Measurements from ENCODE around the gene CNNM4. TPM values are rescaled to one million over a fixed set of nuclear protein-coding genes. Genes with fewer than 3 reads are reported as not detected.
A peak's percentile ranks its signal among the peaks of the same experiment; 100 is the strongest.

CNNM4 gene
- total RNA-seq, 1 donor, result 5.1 TPM

- peaks cover 11% of the 10 kb centered on the region for H4K20me1 ChIP-seq (ENCODE audit: insufficient read depth, low read length)
- H3K4me2 ChIP-seq (ENCODE audit: insufficient read depth, low read length), result no peak overlapping the region
- H3K27me3 ChIP-seq (ENCODE audit: insufficient read depth, low read length), result no peaks in the 10 kb centered on the region
- no peak overlapping the region for H3K27ac ChIP-seq (ENCODE audit: low read depth, low read length)
- H3K9me3 ChIP-seq (ENCODE audit: low read depth, low read length), result no peaks in the 10 kb centered on the region
- no peaks in the 10 kb centered on the region for H3K79me2 ChIP-seq (ENCODE audit: insufficient read depth, low read length)
- H3K4me1 ChIP-seq (ENCODE audit: insufficient read depth, low read length), result peaks cover 26% of the 10 kb centered on the region
- no peak overlapping the region for H3K4me3 ChIP-seq (ENCODE audit: insufficient read depth, low read length)
- no peaks in the 10 kb centered on the region for H3K36me3 ChIP-seq (ENCODE audit: insufficient read depth, low read length)
- no peak overlapping the region for H2AFZ ChIP-seq (ENCODE audit: low read length)
- DNase-seq (ENCODE audit: insufficient read length, low spot score, missing footprints), result no peak
- TF ChIP-seq CTCF (IDR thresholded peaks at IDR 0.05; ENCODE audit: extremely low read depth, low read depth, low read length), result no peak
Measured at GRCh38 chr2:96787411-96787810, 26.7 kb downstream of the CNNM4 start.

DNA sequence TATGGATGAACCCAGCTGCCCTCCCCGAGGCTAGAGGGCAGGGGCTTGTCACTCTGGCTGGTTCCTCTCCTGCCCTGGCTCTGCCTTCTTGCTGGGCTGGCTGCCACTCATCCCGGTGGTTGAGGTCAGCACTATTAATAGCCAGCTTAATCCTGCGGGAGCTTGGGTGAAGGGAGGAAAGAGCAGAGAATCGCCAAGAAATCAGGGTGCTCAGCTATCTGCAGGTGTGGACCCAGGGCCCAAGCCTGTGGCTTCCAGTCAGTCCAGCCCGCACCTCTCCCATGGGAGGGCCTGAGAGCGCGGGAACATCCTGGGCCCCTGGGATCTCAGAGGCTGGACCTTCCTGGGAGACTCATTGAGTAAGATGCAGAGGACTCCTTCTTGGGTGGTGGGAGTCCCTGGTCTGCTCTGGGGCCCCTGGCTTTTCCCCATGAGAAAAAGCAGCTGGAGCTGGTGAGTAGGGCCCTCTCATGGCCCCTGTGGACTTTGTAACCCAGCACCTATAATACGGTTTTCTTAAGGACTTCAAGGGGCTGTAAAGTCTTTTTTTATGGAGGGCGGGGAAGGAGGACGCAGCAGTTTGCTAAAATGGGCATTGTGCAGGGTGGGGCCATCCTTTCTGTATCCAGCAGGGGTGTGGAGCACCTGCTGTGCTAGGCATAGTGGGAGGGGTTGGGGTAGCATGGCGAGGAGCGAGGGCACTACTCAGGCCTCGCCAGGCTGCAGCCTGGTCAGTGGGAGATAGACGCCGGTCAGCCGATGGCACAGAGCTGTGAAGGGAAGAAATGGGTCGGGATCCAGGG is 27.9 kb downstream of the CNNM4 start:
- Histone ChIP-seq H3K4me1 (ENCODE audit: insufficient read depth, low read length) (peaks cover 26% of the 10 kb centered on the region), H3K4me3 (ENCODE audit: insufficient read depth, low read length) (no peak overlapping the region), H3K79me2 (ENCODE audit: insufficient read depth, low read length) (no peaks in the 10 kb centered on the region), H3K27me3 (ENCODE audit: insufficient read depth, low read length) (no peaks in the 10 kb centered on the region), H3K36me3 (ENCODE audit: insufficient read depth, low read length) (no peaks in the 10 kb centered on the region), H3K4me2 (ENCODE audit: insufficient read depth, low read length) (peak overlapping the region; percentile 3), H4K20me1 (ENCODE audit: insufficient read depth, low read length) (peaks cover 11% of the 10 kb centered on the region), H2AFZ (ENCODE audit: low read length) (no peak overlapping the region), H3K9me3 (ENCODE audit: low read depth, low read length) (no peaks in the 10 kb centered on the region), H3K27ac (ENCODE audit: low read depth, low read length) (no peak overlapping the region)
- no peak for TF ChIP-seq CTCF (IDR thresholded peaks at IDR 0.05; ENCODE audit: extremely low read depth, low read depth, low read length)
- no peak for DNase-seq (ENCODE audit: insufficient read length, low spot score, missing footprints)

- Histone ChIP-seq H3K27me3 (ENCODE audit: insufficient read depth, low read length) (no peaks in the 10 kb centered on the region), H3K4me2 (ENCODE audit: insufficient read depth, low read length) (no peak overlapping the region), H3K4me1 (ENCODE audit: insufficient read depth, low read length) (peaks cover 26% of the 10 kb centered on the region), H3K36me3 (ENCODE audit: insufficient read depth, low read length) (no peaks in the 10 kb centered on the region), H3K9me3 (ENCODE audit: low read depth, low read length) (no peaks in the 10 kb centered on the region), H3K79me2 (ENCODE audit: insufficient read depth, low read length) (no peaks in the 10 kb centered on the region), H2AFZ (ENCODE audit: low read length) (no peak overlapping the region), H3K4me3 (ENCODE audit: insufficient read depth, low read length) (no peak overlapping the region), H4K20me1 (ENCODE audit: insufficient read depth, low read length) (peaks cover 11% of the 10 kb centered on the region), H3K27ac (ENCODE audit: low read depth, low read length) (no peak overlapping the region)
- TF ChIP-seq CTCF (IDR thresholded peaks at IDR 0.05; ENCODE audit: extremely low read depth, low read depth, low read length), result no peak
- DNase-seq (ENCODE audit: insufficient read length, low spot score, missing footprints), result no peak
Measured at GRCh38 chr2:96789245-96789617, 28.5 kb downstream of the CNNM4 start.

GRCh38 chr2:96792772-96793749 is 32.4 kb downstream of the CNNM4 start:
- DNase-seq (ENCODE audit: insufficient read length, low spot score, missing footprints), result no peak
- Histone ChIP-seq H3K4me2 (ENCODE audit: insufficient read depth, low read length) (no peak overlapping the region), H3K27ac (ENCODE audit: low read depth, low read length) (no peak overlapping the region), H3K9me3 (ENCODE audit: low read depth, low read length) (no peaks in the 10 kb centered on the region), H3K4me3 (ENCODE audit: insufficient read depth, low read length) (no peak overlapping the region), H3K4me1 (ENCODE audit: insufficient read depth, low read length) (peaks cover 8% of the 10 kb centered on the region), H4K20me1 (ENCODE audit: insufficient read depth, low read length) (peaks cover 11% of the 10 kb centered on the region), H3K79me2 (ENCODE audit: insufficient read depth, low read length) (no peaks in the 10 kb centered on the region), H2AFZ (ENCODE audit: low read length) (no peak overlapping the region), H3K27me3 (ENCODE audit: insufficient read depth, low read length) (no peaks in the 10 kb centered on the region), H3K36me3 (ENCODE audit: insufficient read depth, low read length) (no peaks in the 10 kb centered on the region)
- no peak for TF ChIP-seq CTCF (IDR thresholded peaks at IDR 0.05; ENCODE audit: extremely low read depth, low read depth, low read length)
